Activated T-helper 1 cell treated with anti-CD3 and anti-CD28 coated beads, Interleukin-12 subunit alpha, Interleukin-12 subunit beta, Interleukin-2, Interleukin-4 antibody, amounts not matched to agents 30 ng/mL and 10 ng/mL and 1 ng/mL, durations not matched to agents 14 hours and 24 hours and 36 hours (primary cell): ENCODE results near the gene ANKS1B. TPM values are rescaled to one million over a fixed set of nuclear protein-coding genes. Genes with fewer than 3 reads are reported as not detected.
"Not testable (repeated sequence)": the region's sequence is repeated elsewhere in the genome, so short reads cannot be mapped to it uniquely, and the experiment has no call there.

Experiments
- DNase-seq: peaks from one replicate; pipeline ENCODE4 v3.0.0; 2021; ENCODE audit warnings: low spot score
- H3K27ac Mint-ChIP-seq: one replicate; pipeline ENCODE4 v1.8.0; 2021; ENCODE audit warnings: mild to moderate bottlenecking, mixed read lengths
- H3K27me3 Mint-ChIP-seq: one replicate; pipeline ENCODE4 v1.8.0; 2022; ENCODE audit warnings: mild to moderate bottlenecking, moderate library complexity, mixed read lengths; ENCODE audit not compliant: insufficient read depth
- H3K36me3 Mint-ChIP-seq: one replicate; pipeline ENCODE4 v1.8.0; 2021; ENCODE audit warnings: low read depth, mixed read lengths
- H3K4me1 Mint-ChIP-seq: one replicate; pipeline ENCODE4 v1.8.0; 2021; ENCODE audit warnings: low read depth, mixed read lengths
- H3K4me3 Mint-ChIP-seq: one replicate; pipeline ENCODE4 v1.8.0; 2021; ENCODE audit warnings: mild to moderate bottlenecking, moderate library complexity, mixed read lengths
- H3K9me3 Mint-ChIP-seq: one replicate; pipeline ENCODE4 v1.8.0; 2021; ENCODE audit warnings: mixed read lengths
- intact Hi-C: fragments of 100-400 bp; cut with micrococcal nuclease; formaldehyde crosslinking; loops from one replicate; pipeline ENCODE4 v1.15.1; 2024
- total RNA-seq: library from RNA; stranded (reverse); gene quantifications from 2 replicates; pipeline ENCODE4 v1.2.3, GENCODE V29; 2022

ANKS1B gene
- total RNA-seq, 1 donor from 2014 or later, result 2.8 TPM

DNA sequence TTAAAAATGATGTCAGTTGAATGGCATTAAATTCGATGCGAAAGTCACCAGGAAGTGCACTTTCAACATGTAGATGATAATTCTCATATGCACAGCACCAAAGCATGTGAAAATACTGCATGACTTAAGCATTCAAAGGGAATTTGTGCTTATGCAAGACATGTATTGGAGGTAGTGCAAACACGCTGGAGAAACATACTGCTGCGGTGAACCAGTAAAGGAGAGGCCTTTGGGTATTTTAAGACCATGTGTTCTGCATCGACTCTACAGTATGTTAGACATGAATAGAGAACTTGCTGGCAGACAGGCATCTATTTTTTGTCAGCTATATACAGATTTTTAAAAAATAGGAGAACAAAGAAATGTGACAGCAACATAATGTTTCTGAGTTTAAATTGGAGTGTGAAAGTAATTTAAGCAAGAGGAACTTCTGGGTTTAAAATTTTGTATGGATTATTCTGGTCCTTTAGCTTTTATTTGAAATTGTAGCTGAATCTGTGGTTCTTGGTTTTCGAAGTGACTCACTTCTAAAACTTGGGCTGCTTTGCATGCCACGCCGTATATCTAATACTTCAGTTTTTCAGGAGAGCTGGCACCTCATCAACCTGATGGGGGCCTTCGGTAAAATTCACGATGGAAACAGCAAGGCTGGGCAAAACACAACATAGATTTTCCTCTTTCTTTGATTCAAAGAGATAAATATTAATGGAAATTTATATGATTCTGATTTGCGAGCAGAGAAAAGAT lies 930.9 kb downstream of the ANKS1B start:
- Mint-ChIP-seq H3K4me1 (no peaks in the 10 kb centered on the region), H3K27ac (no peak overlapping the region), H3K9me3 (no peaks in the 10 kb centered on the region), H3K4me3 (no peak overlapping the region), H3K27me3 (no peaks in the 10 kb centered on the region), H3K36me3 (no peaks in the 10 kb centered on the region)
- no peak for DNase-seq
- intact Hi-C loops, result no loop called here

DNA sequence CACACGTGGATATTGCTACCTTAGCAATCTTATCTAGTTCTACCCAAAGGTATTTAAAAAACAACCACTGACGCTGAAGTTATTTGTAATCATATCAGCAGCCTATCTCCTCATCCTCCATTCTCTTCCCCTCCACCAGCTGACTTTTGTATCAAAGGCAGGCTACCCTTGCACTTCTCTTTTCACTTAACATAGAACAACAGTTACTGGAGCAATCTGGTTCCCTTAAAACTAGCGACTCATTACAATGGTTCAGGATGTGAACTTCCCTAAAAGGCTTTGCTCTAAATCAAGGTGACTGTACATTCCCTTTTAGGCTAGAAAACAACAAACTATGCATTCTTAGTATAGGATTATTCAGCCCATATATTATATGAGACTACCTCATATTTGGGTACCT lies 935.0 kb downstream of the ANKS1B start:
- H3K27ac Mint-ChIP-seq, result no peak overlapping the region
- H3K36me3 Mint-ChIP-seq, result no peaks in the 10 kb centered on the region
- H3K9me3 Mint-ChIP-seq, result no peaks in the 10 kb centered on the region
- H3K27me3 Mint-ChIP-seq, result peaks cover 8% of the 10 kb centered on the region
- no peak for DNase-seq
- H3K4me1 Mint-ChIP-seq, result no peaks in the 10 kb centered on the region
- intact Hi-C loops, result loop anchor here (10.0 kb wide), 1 partner anchor 1495 kb away; no protein-coding TSS in a partner anchor
- no peak overlapping the region for H3K4me3 Mint-ChIP-seq

DNA sequence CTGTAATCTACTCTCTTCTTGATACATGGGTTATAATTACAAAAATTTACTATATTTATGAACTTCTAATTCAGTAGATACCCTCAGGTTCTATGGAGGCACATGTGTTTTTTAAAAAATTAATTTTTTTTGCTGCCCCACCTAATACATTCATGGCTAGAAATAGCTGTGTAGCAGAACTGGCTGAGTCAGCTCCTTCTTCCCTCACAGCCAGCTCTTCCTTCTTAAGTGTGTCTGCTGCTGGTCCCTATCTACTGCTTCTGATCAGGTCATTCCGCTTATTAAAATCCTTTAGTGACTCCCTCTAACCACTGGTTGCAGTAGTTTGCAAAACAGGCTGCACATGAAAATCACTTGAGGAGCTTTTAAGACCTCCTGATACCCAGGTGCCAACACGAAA lies 939.6 kb downstream of the ANKS1B start:
- Mint-ChIP-seq H3K4me1 (no peaks in the 10 kb centered on the region), H3K36me3 (no peaks in the 10 kb centered on the region), H3K27me3 (peaks cover 8% of the 10 kb centered on the region), H3K9me3 (no peaks in the 10 kb centered on the region), H3K4me3 (no peak overlapping the region), H3K27ac (no peak overlapping the region)
- no peak for DNase-seq
- intact Hi-C loops, result loop anchor here (10.0 kb wide), 1 partner anchor 1500 kb away; no protein-coding TSS in a partner anchor

DNA sequence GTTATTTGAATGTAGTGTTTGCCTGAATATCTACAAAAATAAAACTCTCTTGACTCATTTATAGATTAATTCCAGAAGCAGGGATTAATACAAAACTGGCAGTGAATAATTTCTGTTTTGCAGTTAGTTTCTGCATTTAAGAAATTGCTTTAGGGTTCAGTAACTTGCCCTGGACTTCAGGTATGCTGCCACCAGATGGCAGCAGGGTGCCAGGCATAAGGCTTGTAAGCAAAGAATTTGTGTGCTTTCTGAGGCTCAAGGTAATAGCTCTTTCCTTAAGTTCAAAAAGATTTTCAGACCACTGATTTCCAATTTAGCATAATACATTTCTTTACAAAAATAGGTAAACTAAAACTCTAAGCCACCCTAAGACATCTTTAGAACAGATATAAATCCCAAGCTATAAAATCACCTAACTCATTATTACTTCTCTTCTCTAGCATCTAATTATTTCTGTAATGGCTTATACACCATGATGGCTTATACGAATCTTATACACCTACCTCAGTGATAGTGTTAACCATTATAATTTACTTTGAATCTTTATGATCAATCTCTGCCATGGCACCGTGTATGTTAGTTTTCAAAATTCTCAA lies 941.3 kb downstream of the ANKS1B start:
- Mint-ChIP-seq H3K36me3 (no peaks in the 10 kb centered on the region), H3K27ac (no peak overlapping the region), H3K4me1 (no peaks in the 10 kb centered on the region), H3K4me3 (no peak overlapping the region), H3K9me3 (no peaks in the 10 kb centered on the region), H3K27me3 (peaks cover 7% of the 10 kb centered on the region)
- intact Hi-C loops, result loop anchor here (1.0 to 10.0 kb wide), 2 partner anchors 577 to 1501 kb away; no protein-coding TSS in a partner anchor
- DNase-seq, result peak; percentile 14

DNA sequence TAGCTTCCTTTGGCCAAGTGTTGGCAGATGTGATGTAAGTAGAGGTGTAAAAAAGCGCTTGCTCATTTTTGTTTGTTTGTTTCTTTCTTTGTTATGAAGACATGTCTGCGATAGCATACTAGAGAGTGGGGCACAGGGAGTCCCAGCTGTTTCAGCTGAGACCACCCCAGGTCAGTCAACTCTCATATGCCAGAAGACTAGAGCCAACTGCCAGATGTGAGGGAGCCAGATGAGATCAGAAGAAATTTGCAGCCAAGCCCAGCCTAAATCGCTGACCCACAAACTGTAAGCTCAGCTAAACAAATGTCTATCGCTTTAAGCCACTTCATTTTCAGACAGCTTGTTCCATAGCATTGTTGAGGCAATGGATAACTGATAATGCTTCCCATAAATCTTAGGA lies 942.5 kb downstream of the ANKS1B start:
- H3K9me3 Mint-ChIP-seq, result no peaks in the 10 kb centered on the region
- intact Hi-C loops, result loop anchor here (10.0 kb wide), 1 partner anchor 1503 kb away; no protein-coding TSS in a partner anchor
- H3K36me3 Mint-ChIP-seq, result no peaks in the 10 kb centered on the region
- H3K27ac Mint-ChIP-seq, result no peak overlapping the region
- H3K4me3 Mint-ChIP-seq, result no peak overlapping the region
- no peak for DNase-seq
- no peaks in the 10 kb centered on the region for H3K4me1 Mint-ChIP-seq
- no peaks in the 10 kb centered on the region for H3K27me3 Mint-ChIP-seq

DNA sequence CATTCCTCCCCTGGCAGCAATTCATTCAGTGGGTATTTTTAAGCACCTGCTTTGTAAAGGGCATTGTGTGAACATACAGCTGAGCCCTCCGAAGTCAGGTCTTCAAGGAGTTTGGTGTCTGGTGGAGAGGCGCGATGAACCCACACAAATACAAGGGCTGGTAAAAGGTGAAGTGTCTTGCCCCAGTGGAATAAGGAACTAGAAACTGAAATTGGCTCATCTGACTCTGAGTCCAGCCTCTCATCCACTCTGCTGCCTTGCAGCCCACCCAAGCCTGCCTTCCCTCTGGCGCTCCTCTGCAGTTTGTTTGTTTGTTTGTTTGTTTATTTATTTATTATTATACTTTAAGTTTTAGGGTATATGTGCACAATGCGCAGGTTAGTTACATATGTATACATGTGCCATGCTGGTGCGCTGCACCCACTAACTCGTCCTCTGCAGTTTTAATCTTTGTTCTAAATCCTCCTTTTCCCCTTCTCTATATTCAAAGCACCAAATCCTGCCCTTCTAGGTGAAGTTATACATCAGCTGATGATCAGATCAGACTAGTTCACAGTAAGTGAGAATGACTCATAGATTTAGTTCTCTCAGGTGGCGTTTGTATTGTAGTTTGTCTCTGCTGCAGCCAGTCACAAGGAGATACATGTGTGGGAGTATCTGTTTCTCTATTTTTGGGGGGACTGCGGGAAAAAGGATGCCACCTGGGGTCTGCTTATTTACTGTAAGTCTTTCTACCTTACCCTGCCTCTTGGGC lies 945.2 kb downstream of the ANKS1B start:
- Mint-ChIP-seq H3K9me3 (no peaks in the 10 kb centered on the region), H3K36me3 (no peaks in the 10 kb centered on the region)
- no peak for DNase-seq

DNA sequence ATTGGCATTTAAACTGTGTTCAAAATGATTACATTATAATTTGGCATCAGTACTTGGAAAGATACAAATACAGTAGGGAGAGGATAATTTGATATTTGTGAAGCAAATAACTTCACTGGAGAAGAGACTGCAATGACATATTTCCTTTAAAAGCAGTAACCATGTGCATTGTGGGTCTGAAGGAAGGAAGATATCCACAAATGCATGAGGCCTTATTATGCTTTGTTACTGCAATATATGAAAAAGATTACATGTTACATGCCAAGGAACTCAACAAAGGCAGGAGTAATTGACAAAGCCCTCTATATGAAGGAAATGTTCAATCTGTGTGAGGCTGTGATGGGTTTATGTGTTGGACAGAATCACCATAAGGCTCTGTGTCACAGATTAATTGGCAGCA lies 948.2 kb downstream of the ANKS1B start:
- H3K27me3 Mint-ChIP-seq, result no peaks in the 10 kb centered on the region
- no peaks in the 10 kb centered on the region for H3K36me3 Mint-ChIP-seq
- H3K4me1 Mint-ChIP-seq, result no peaks in the 10 kb centered on the region
- no peak overlapping the region for H3K4me3 Mint-ChIP-seq
- no peak overlapping the region for H3K27ac Mint-ChIP-seq
- no peak for DNase-seq
- intact Hi-C loops, result no loop called here
- no peaks in the 10 kb centered on the region for H3K9me3 Mint-ChIP-seq

More for the DNA sequence above, 945.2 kb downstream of the ANKS1B start:
- Mint-ChIP-seq H3K27ac (no peak overlapping the region), H3K4me3 (no peak overlapping the region), H3K27me3 (no peaks in the 10 kb centered on the region), H3K4me1 (no peaks in the 10 kb centered on the region)
- intact Hi-C loops, result loop anchor here (10.0 kb wide), 1 partner anchor 1505 kb away; no protein-coding TSS in a partner anchor

DNA sequence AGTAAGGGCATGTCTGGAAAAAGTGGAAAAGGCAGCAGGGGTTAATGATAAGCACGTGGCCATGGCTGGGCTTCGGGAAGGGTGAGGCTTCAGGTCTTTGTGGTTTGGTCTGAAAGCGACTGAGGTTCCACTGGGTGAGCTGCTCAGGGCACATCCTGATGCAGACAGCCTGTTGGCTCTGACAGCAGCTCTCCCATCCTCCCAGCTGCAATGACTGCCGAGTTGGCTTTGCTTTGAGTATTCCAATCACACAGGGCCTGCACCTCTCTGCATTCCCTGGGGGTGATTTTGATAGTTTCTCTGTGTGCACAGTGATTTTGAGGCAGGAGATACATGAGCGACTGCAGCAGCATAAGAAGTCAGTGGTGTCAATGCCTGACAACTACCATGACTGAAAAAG lies 948.9 kb downstream of the ANKS1B start:
- no peak overlapping the region for H3K27ac Mint-ChIP-seq
- no peaks in the 10 kb centered on the region for H3K36me3 Mint-ChIP-seq
- no peak overlapping the region for H3K4me3 Mint-ChIP-seq
- H3K27me3 Mint-ChIP-seq, result no peaks in the 10 kb centered on the region
- no peaks in the 10 kb centered on the region for H3K4me1 Mint-ChIP-seq
- no peaks in the 10 kb centered on the region for H3K9me3 Mint-ChIP-seq
- DNase-seq, result no peak
- intact Hi-C loops, result no loop called here

DNA sequence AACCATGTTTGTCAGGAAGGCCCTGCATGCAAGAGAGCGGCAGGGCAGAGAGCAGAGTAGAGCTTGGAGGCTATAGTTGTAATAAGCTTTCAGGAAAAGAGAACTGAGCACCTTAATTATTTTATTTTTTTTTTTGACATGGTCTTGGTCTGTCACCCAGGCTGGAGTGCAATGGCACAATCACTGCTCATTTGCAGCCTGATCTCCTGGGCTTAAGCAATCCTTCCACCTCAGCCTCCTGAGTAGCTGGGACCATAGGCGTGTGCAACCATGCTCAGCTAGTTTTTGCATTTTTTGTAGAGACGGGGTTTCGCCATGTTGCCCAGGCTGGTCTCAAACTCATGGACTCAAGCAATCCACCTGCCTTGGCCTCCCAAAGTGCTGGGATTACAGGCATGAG lies 950.5 kb downstream of the ANKS1B start:
- intact Hi-C loops, H3K36me3 Mint-ChIP-seq, H3K4me1 Mint-ChIP-seq, H3K27me3 Mint-ChIP-seq, H3K4me3 Mint-ChIP-seq, H3K9me3 Mint-ChIP-seq, DNase-seq, H3K27ac Mint-ChIP-seq: not testable (repeated sequence)

DNA sequence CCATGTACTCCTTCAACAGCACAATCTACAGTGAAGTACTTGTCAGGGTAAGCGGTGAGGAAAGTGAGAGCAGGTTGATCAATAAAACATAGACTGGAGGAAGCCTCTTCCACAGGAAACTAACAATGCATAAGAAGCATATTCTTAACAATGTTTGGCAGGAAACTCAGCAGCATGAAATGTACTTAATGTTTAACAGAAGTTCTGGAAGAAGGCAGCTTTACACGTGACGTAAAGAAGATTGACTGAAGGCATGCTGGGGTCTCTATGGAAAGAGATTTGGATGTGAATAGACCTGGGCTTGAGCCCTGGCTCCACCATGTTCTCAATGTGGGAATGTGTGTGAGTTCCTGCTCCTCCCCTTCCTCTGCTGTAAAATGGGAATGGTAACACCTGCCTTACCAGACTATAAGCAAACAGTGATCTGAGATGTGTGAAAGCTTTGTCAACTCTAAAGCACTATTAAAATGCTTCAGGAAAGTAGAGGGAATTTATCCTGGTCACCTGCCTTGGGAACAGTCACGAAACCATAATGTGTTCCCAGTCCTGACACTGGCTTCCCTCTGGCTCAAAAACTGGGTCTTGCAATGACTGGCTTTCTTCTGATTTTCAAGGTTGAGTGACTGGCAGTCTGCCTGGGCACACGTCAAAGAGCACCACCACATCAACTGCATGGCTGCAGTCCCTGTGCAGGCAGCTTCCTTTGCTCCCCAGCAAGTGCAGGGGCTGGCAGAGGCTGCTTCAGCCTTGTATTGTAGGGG lies 955.0 kb downstream of the ANKS1B start:
- DNase-seq, result no peak
- intact Hi-C loops, result no loop called here
- no peaks in the 10 kb centered on the region for H3K36me3 Mint-ChIP-seq
- H3K4me1 Mint-ChIP-seq, result no peaks in the 10 kb centered on the region
- peaks cover 1% of the 10 kb centered on the region for H3K27me3 Mint-ChIP-seq
- H3K27ac Mint-ChIP-seq, result no peak overlapping the region
- no peak overlapping the region for H3K4me3 Mint-ChIP-seq
- no peaks in the 10 kb centered on the region for H3K9me3 Mint-ChIP-seq

DNA sequence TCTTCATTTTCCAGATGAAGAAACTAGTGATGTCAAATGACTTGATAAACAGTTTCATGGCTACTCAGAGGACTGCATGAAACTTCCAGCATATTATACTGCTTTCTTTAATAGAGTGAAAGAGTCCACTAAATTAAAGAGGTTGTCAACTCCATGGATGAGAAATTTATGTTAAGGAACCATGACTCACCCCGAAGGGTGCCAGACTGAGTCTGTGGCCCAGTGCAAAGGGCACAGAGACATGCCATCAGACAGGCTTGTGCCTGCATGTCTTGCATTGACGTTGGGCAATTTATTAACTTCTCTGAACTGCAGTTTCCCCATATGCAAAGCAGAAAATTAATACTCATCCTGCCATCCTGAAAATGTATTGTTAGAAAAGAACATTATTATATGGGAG lies 957.3 kb downstream of the ANKS1B start:
- H3K4me1 Mint-ChIP-seq, result no peaks in the 10 kb centered on the region
- no peaks in the 10 kb centered on the region for H3K36me3 Mint-ChIP-seq
- DNase-seq, result no peak

DNA sequence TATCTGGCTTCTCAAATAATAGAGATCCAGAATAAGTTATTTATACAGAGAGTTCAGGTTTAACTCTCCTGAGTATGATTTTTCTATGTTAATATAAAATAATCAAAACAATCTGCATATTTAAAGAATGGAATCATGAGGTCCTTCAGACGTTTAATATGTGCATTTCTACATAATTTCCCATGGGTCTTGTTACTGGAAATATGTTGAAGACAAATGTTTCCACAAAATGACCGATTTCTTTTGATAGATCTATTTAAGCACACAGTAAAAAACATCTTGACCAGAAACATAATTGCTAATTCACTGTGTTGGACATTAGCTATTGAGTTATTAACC lies 957.7 kb downstream of the ANKS1B start:
- Mint-ChIP-seq H3K27ac (no peak overlapping the region), H3K36me3 (no peaks in the 10 kb centered on the region), H3K27me3 (peaks cover 1% of the 10 kb centered on the region), H3K4me3 (no peak overlapping the region), H3K9me3 (no peaks in the 10 kb centered on the region), H3K4me1 (no peaks in the 10 kb centered on the region)
- DNase-seq, result no peak
- intact Hi-C loops, result no loop called here

More for the DNA sequence above, 957.3 kb downstream of the ANKS1B start:
- no peaks in the 10 kb centered on the region for H3K9me3 Mint-ChIP-seq
- H3K27ac Mint-ChIP-seq, result no peak overlapping the region
- peaks cover 1% of the 10 kb centered on the region for H3K27me3 Mint-ChIP-seq
- H3K4me3 Mint-ChIP-seq, result no peak overlapping the region
- intact Hi-C loops, result no loop called here
